Caco-2 (cell line): Measurements from ENCODE around the gene EPB41L4A. TPM values are rescaled to one million over a fixed set of nuclear protein-coding genes. Genes with fewer than 3 reads are reported as not detected.

ENCODE experiments used
- BruUV-seq: library from RNA; stranded (reverse); fragments of 400-500 nt; replicated peaks from 2 replicates; lab custom pipeline; 2021; lab: Mats Ljungman, UMichigan
- CTCF ChIA-PET: fragments of 300-600 bp; sonication (Branson Sonifier 250); formaldehyde crosslinking; loops from one replicate; lab custom pipeline; 2022; ENCODE audit warnings: antibody characterized with exemption; lab: Charles Lee
- POLR2A ChIA-PET: fragments of 300-600 bp; sonication (Branson Sonifier 250); formaldehyde crosslinking; loops from one replicate; lab custom pipeline; 2022; ENCODE audit warnings: antibody characterized with exemption; lab: Charles Lee
- DNase-seq, 2 experiments: peaks; one replicate each; pipeline versions ENCODE4 v3.0.0 to v3.0.0-alpha.2; 2020 to 2022
- H3K27me3 ChIP-seq: replicated peaks from 2 replicates; pipeline ENCODE4 v1.6.0; 2011; ENCODE audit warnings: low read length; ENCODE audit not compliant: control insufficient read depth, insufficient read depth
- H3K36me3 ChIP-seq: 2 replicates; pipeline ENCODE4 v1.5.1; 2011; ENCODE audit warnings: low read length; ENCODE audit not compliant: control insufficient read depth, insufficient read depth
- H3K4me1 ChIP-seq: fragments of 250-450 bp; sonication (Bioruptor Pico); 2 replicates; pipeline ENCODE4 v1.5.1; 2020; ENCODE audit warnings: mild to moderate bottlenecking
- H3K4me3 ChIP-seq: 2 replicates; pipeline ENCODE4 v1.5.1; 2011; ENCODE audit warnings: low read depth, mild to moderate bottlenecking, control low read depth, low read length
- H3K9me3 ChIP-seq: fragments of 250-450 bp; sonication (Bioruptor Pico); 2 replicates; pipeline ENCODE4 v1.5.1; 2020; ENCODE audit warnings: mild to moderate bottlenecking, moderate library complexity
- H3K27ac Mint-ChIP-seq: one replicate; pipeline ENCODE4 v1.8.0; 2022; ENCODE audit warnings: mixed read lengths; ENCODE audit not compliant: unreplicated experiment
- H3K27me3 Mint-ChIP-seq: one replicate; pipeline ENCODE4 v1.8.0; 2022; ENCODE audit warnings: mixed read lengths; ENCODE audit not compliant: insufficient read depth, unreplicated experiment
- H3K36me3 Mint-ChIP-seq: one replicate; pipeline ENCODE4 v1.8.0; 2022; ENCODE audit warnings: mild to moderate bottlenecking, mixed read lengths; ENCODE audit not compliant: insufficient read depth, unreplicated experiment
- H3K4me1 Mint-ChIP-seq: one replicate; pipeline ENCODE4 v1.8.0; 2022; ENCODE audit warnings: low read depth, mixed read lengths; ENCODE audit not compliant: unreplicated experiment
- H3K4me3 Mint-ChIP-seq: one replicate; pipeline ENCODE4 v1.8.0; 2022; ENCODE audit warnings: mild to moderate bottlenecking, moderate library complexity, mixed read lengths; ENCODE audit not compliant: unreplicated experiment
- H3K9me3 Mint-ChIP-seq: one replicate; pipeline ENCODE4 v1.8.0; 2022; ENCODE audit warnings: mixed read lengths; ENCODE audit not compliant: unreplicated experiment
- CTCF ChIP-seq, 2 experiments: fragments of 200-600 bp in 1 of 2; IDR thresholded peaks; 1 replicate in 1 of 2; 2 replicates in 1 of 2; pipeline versions ENCODE4 v1.5.1 to v1.8.0; 2011 to 2022; ENCODE audit warnings: antibody characterized with exemption in 1 of 2, control low read depth in 1 of 2, inconsistent platforms in 1 of 2, low read depth in 1 of 2, low read length in 1 of 2, mild to moderate bottlenecking in 1 of 2, moderate library complexity in 1 of 2; ENCODE audit not compliant: insufficient read depth in 1 of 2, severe bottlenecking in 1 of 2, unreplicated experiment in 1 of 2
- intact Hi-C: fragments of 100-400 bp; cut with micrococcal nuclease; formaldehyde crosslinking; loops from one replicate; pipeline ENCODE4 v1.10.0; 2022; ENCODE audit not compliant: unreplicated experiment
- total RNA-seq: library from RNA; stranded (reverse); gene quantifications from 2 replicates; pipeline ENCODE4 v1.2.3, GENCODE V29; 2022

Gene EPB41L4A
- total RNA-seq, 1 experiment from 2014 or later, result 1.4 TPM

DNA sequence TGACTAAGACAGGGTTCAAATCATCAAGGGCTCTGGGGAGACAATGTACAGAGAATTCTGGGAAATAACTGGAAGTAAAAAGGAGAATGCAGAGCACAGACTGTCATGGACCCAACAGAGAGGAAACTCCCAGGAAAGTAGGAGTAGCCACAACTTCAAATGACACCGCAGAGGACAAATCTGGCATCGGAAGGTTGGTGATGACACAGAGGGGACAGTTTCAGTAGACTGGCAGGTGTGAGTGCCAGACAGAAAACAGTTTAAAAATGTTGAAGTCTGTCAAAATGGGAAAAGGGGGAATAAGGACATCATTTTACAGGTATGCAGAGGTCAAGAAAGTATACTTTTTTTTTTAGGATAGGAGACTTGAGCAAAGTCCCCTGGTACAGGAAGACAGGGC is 70.2 kb downstream of the EPB41L4A start:
- intact Hi-C loops, result no loop called here
- Mint-ChIP-seq H3K9me3 (no peaks in the 10 kb centered on the region), H3K4me3 (no peak overlapping the region), H3K4me1 (no peaks in the 10 kb centered on the region), H3K27me3 (no peaks in the 10 kb centered on the region), H3K27ac (no peak overlapping the region), H3K36me3 (no peaks in the 10 kb centered on the region)
- H3K36me3 ChIP-seq, result no peaks in the 10 kb centered on the region
- ChIA-PET CTCF (no interaction called here), POLR2A (no interaction called here)
- no peak for DNase-seq
- no peaks in the 10 kb centered on the region for H3K27me3 ChIP-seq
- BruUV-seq, result no TSS peak
- H3K4me1 ChIP-seq, result no peaks in the 10 kb centered on the region
- H3K4me3 ChIP-seq, result no peak overlapping the region
- H3K9me3 ChIP-seq, result no peaks in the 10 kb centered on the region
- no peak for TF ChIP-seq CTCF (IDR thresholded peaks at IDR 0.05; ENCODE audit: insufficient read depth in 1 of 2, low read depth in 1 of 2, low read length in 1 of 2, severe bottlenecking in 1 of 2, unreplicated experiment in 1 of 2)

- Histone ChIP-seq H3K4me1 (no peaks in the 10 kb centered on the region), H3K27me3 (no peaks in the 10 kb centered on the region), H3K9me3 (no peaks in the 10 kb centered on the region), H3K4me3 (no peak overlapping the region), H3K36me3 (no peaks in the 10 kb centered on the region)
- intact Hi-C loops, result no loop called here
- no peaks in the 10 kb centered on the region for H3K9me3 Mint-ChIP-seq
- H3K4me3 Mint-ChIP-seq, result no peak overlapping the region
- peaks cover 4% of the 10 kb centered on the region for H3K27me3 Mint-ChIP-seq
- no peaks in the 10 kb centered on the region for H3K36me3 Mint-ChIP-seq
- CTCF ChIA-PET, result no interaction called here
- H3K27ac Mint-ChIP-seq, result no peak overlapping the region
- BruUV-seq, result no TSS peak
- H3K4me1 Mint-ChIP-seq, result no peaks in the 10 kb centered on the region
- DNase-seq, result no peak
- TF ChIP-seq CTCF (IDR thresholded peaks at IDR 0.05; ENCODE audit: insufficient read depth in 1 of 2, low read depth in 1 of 2, low read length in 1 of 2, severe bottlenecking in 1 of 2, unreplicated experiment in 1 of 2), result no peak
- POLR2A ChIA-PET, result no interaction called here
These were observed 70.7 kb downstream of the EPB41L4A start for GRCh38 chr5:112348387-112348786.

DNA sequence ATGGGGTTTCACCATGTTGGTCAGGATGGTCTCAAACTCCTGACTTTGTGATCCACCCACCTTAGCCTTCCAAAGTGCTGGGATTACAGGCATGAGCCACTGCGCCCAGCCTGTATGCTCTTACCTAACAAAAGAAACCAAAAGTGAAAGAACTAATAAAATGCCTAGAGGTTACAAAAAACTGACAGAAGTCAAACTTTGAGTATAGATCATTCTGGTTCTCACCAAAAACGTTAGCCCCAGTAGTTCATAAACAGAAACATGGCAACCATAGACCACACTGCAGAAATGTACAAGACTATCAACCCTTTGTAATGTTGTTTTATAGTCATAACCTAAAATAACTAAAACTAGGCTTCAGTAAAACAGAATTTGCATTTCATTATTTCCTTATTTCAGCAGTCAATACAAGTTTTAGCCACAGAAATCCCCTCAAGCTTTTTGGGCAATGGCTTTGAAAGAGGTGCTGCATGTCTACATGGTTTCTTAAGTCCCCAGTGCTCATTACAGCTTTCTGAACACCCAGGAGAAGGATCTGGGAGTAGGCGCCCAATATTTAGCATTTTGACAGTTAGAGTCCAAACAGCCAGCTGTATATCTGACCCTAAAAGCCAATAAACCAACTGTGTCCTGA is 72.5 kb downstream of the EPB41L4A start:
- BruUV-seq, result no TSS peak
- TF ChIP-seq CTCF (IDR thresholded peaks at IDR 0.05; ENCODE audit: insufficient read depth in 1 of 2, low read depth in 1 of 2, low read length in 1 of 2, severe bottlenecking in 1 of 2, unreplicated experiment in 1 of 2), result no peak
- Mint-ChIP-seq H3K4me3 (no peak overlapping the region), H3K27ac (no peak overlapping the region), H3K4me1 (no peaks in the 10 kb centered on the region), H3K9me3 (no peaks in the 10 kb centered on the region), H3K36me3 (no peaks in the 10 kb centered on the region), H3K27me3 (peaks cover 4% of the 10 kb centered on the region)
- ChIA-PET POLR2A (no interaction called here), CTCF (no interaction called here)
- intact Hi-C loops, result no loop called here
- H3K9me3 ChIP-seq, result no peaks in the 10 kb centered on the region
- H3K36me3 ChIP-seq, result no peaks in the 10 kb centered on the region
- H3K4me1 ChIP-seq, result no peaks in the 10 kb centered on the region
- no peak for DNase-seq
- no peak overlapping the region for H3K4me3 ChIP-seq
- no peaks in the 10 kb centered on the region for H3K27me3 ChIP-seq
